GM23338 (cell line): Measurements from ENCODE around the gene SLC9A8.

ENCODE experiments used
- CREB1 ChIP-seq: fragments of 250-450 bp; sonication (Bioruptor Pico); IDR thresholded peaks from 2 replicates; pipeline ENCODE4 v1.5.0; 2020; ENCODE audit warnings: low read depth, mild to moderate bottlenecking, moderate library complexity
- CTCF ChIP-seq, 2 experiments: fragments of 200-600 bp in 1 of 2; sonication (generic) in 1 of 2; conservative IDR thresholded peaks; 2 replicates each; pipeline versions ENCODE4 v1.5.1 to v1.6.1; 2016 to 2017; ENCODE audit warnings: antibody characterized with exemption in 2 of 2, low read depth in 2 of 2, mild to moderate bottlenecking in 2 of 2, moderate library complexity in 1 of 2
- ETS1 ChIP-seq: IDR thresholded peaks from 2 replicates; pipeline ENCODE4 v1.6.1; 2016; ENCODE audit warnings: antibody characterized with exemption
- EZH2 ChIP-seq: fragments of 200-600 bp; sonication (generic); IDR thresholded peaks from one replicate; pipeline ENCODE4 v1.8.0; 2017; ENCODE audit warnings: antibody characterized with exemption, mild to moderate bottlenecking, low read depth; ENCODE audit not compliant: unreplicated experiment
- EZH2phosphoT487 ChIP-seq: fragments of 200-600 bp; sonication (generic); IDR thresholded peaks from one replicate; pipeline ENCODE4 v1.8.1; 2018; ENCODE audit warnings: antibody characterized with exemption; ENCODE audit not compliant: unreplicated experiment
- JUNB ChIP-seq: IDR thresholded peaks from one replicate; pipeline ENCODE4 v1.6.1; 2016; ENCODE audit warnings: antibody characterized with exemption; ENCODE audit not compliant: unreplicated experiment
- NANOG ChIP-seq: IDR thresholded peaks from 2 replicates; pipeline ENCODE4 v1.6.1; 2016; ENCODE audit warnings: antibody characterized with exemption, borderline replicate concordance
- POLR2AphosphoS5 ChIP-seq: IDR thresholded peaks from 2 replicates; pipeline ENCODE4 v1.6.1; 2016; ENCODE audit warnings: antibody characterized with exemption, low read depth
- REST ChIP-seq: IDR thresholded peaks from one replicate; pipeline ENCODE4 v1.6.1; 2018; ENCODE audit warnings: antibody characterized with exemption; ENCODE audit not compliant: unreplicated experiment
- STAT1 ChIP-seq: IDR thresholded peaks from one replicate; pipeline ENCODE4 v1.6.1; 2016; ENCODE audit warnings: antibody characterized with exemption; ENCODE audit not compliant: unreplicated experiment
- ZNF114 ChIP-seq: fragments of 250-450 bp; sonication (Bioruptor Pico); IDR thresholded peaks from 2 replicates; pipeline ENCODE4 v1.5.0; 2020; ENCODE audit warnings: mild to moderate bottlenecking, moderate library complexity
- ZNF331 ChIP-seq: fragments of 250-450 bp; sonication (Bioruptor Pico); IDR thresholded peaks from 2 replicates; pipeline ENCODE4 v1.5.0; 2020; ENCODE audit warnings: low read depth, mild to moderate bottlenecking, moderate library complexity
- ZNF462 ChIP-seq: fragments of 250-450 bp; sonication (Bioruptor Pico); IDR thresholded peaks from 2 replicates; pipeline ENCODE4 v1.5.0; 2020; ENCODE audit warnings: mild to moderate bottlenecking, moderate library complexity

GRCh38 chr20:49915118-49915379, 102.4 kb downstream of the SLC9A8 start:
- no peak for TF ChIP-seq ZNF331 (CRISPR knock-in tag)
- TF ChIP-seq CTCF (conservative IDR thresholded peaks at IDR 0.05; ENCODE audit: low read depth in 2 of 2): no peak
- TF ChIP-seq POLR2AphosphoS5: no peak
- TF ChIP-seq EZH2: no peak
- no peak for TF ChIP-seq JUNB
- TF ChIP-seq CREB1 (CRISPR knock-in tag): no peak
- TF ChIP-seq REST: no peak
- no peak for TF ChIP-seq ETS1
- no peak for TF ChIP-seq EZH2phosphoT487
- no peak for TF ChIP-seq NANOG
- TF ChIP-seq ZNF462 (CRISPR knock-in tag): no peak
- TF ChIP-seq STAT1: no peak
- no peak for TF ChIP-seq ZNF114
